Measurements from ENCODE around the gene EFNA4. TPM values are rescaled to one million over a fixed set of nuclear protein-coding genes. Genes with fewer than 3 reads are reported as not detected.

Gene EFNA4
- total RNA-seq, 1 donor from 2014 or later = 11.8 TPM

- Histone ChIP-seq H3K9me3 (ENCODE audit: insufficient read depth, low read depth, low read length) (no peaks in the 10 kb centered on the region), H3K4me1 (ENCODE audit: insufficient read depth, low read length) (peaks cover 7% of the 10 kb centered on the region), H2AFZ (ENCODE audit: low read depth, low read length) (no peak overlapping the region), H4K20me1 (ENCODE audit: insufficient read depth, low read length) (no peaks in the 10 kb centered on the region), H3K36me3 (ENCODE audit: insufficient read depth, low read length) (no peaks in the 10 kb centered on the region), H3K9ac (ENCODE audit: low read length) (no peak overlapping the region), H3K4me3 (ENCODE audit: insufficient read depth, low read depth, low read length) (no peak overlapping the region), H3K4me2 (ENCODE audit: low read length) (no peak overlapping the region), H3K27ac (ENCODE audit: low read depth, low read length) (no peak overlapping the region), H3K27me3 (ENCODE audit: insufficient read depth, low read length) (peaks cover 17% of the 10 kb centered on the region), H3K79me2 (ENCODE audit: insufficient read depth, low read length) (no peaks in the 10 kb centered on the region)
- TF ChIP-seq EZH2 (IDR thresholded peaks at IDR 0.05; ENCODE audit: insufficient read depth, low read length) (no peak), CTCF (IDR thresholded peaks at IDR 0.05; ENCODE audit: insufficient read depth, low read depth, low read length) (no peak)
- no peak for FAIRE-seq
- Mint-ChIP-seq H3K36me3 (ENCODE audit: low read depth, unreplicated experiment) (no peaks in the 10 kb centered on the region), H3K4me3 (ENCODE audit: unreplicated experiment) (no peak overlapping the region), H3K9me3 (ENCODE audit: unreplicated experiment) (no peaks in the 10 kb centered on the region), H3K27me3 (ENCODE audit: low read depth, unreplicated experiment) (peaks cover 11% of the 10 kb centered on the region), H3K27ac (ENCODE audit: unreplicated experiment) (no peak overlapping the region), H3K4me1 (ENCODE audit: low read depth, unreplicated experiment) (peaks cover 10% of the 10 kb centered on the region)
- DNase-seq (ENCODE audit: low read depth) = no peak
Measured at GRCh38 chr1:155094622-155094948, 31.0 kb downstream of the EFNA4 start.

DNA sequence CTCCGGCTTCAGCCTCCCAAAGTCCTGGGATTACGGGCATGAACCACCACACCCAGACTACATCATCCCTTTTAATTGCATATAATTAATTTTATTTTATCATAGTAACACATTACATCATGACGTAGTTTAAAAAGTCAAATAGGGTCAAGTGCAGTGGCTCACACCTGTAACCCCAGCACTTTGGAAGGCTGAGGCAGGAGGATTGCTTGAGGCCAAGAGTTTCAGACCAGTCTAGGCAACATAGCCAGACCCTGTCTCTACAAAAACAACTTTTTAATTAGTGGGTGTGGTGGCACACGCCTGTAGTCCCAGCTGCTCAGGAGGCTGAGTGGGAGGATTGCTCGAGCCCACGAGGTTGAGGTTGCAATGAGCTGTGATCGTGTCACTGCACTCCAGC lies 35.8 kb downstream of the EFNA4 start:
- H3K27me3 Mint-ChIP-seq (ENCODE audit: low read depth, unreplicated experiment) = no peaks in the 10 kb centered on the region
- DNase-seq (ENCODE audit: low read depth) (no peak), FAIRE-seq (no peak)
- TF ChIP-seq CTCF (IDR thresholded peaks at IDR 0.05; ENCODE audit: insufficient read depth, low read depth, low read length) (no peak), EZH2 (IDR thresholded peaks at IDR 0.05; ENCODE audit: insufficient read depth, low read length) (no peak)
- no peak overlapping the region for H3K4me3 Mint-ChIP-seq (ENCODE audit: unreplicated experiment)
- no peaks in the 10 kb centered on the region for H3K4me1 ChIP-seq (ENCODE audit: insufficient read depth, low read length)
- H3K27ac Mint-ChIP-seq (ENCODE audit: unreplicated experiment) = no peak overlapping the region
- no peak overlapping the region for H3K9ac ChIP-seq (ENCODE audit: low read length)
- H2AFZ ChIP-seq (ENCODE audit: low read depth, low read length) = no peak overlapping the region
- no peaks in the 10 kb centered on the region for H3K79me2 ChIP-seq (ENCODE audit: insufficient read depth, low read length)
- H4K20me1 ChIP-seq (ENCODE audit: insufficient read depth, low read length) = no peaks in the 10 kb centered on the region
- H3K9me3 ChIP-seq (ENCODE audit: insufficient read depth, low read depth, low read length) = no peaks in the 10 kb centered on the region
- H3K4me3 ChIP-seq (ENCODE audit: insufficient read depth, low read depth, low read length) = no peak overlapping the region
- H3K4me2 ChIP-seq (ENCODE audit: low read length) = no peak overlapping the region
- no peak overlapping the region for H3K27ac ChIP-seq (ENCODE audit: low read depth, low read length)
- H3K36me3 ChIP-seq (ENCODE audit: insufficient read depth, low read length) = no peaks in the 10 kb centered on the region
- peaks cover 1% of the 10 kb centered on the region for H3K4me1 Mint-ChIP-seq (ENCODE audit: low read depth, unreplicated experiment)
- H3K9me3 Mint-ChIP-seq (ENCODE audit: unreplicated experiment) = no peaks in the 10 kb centered on the region
- peaks cover 17% of the 10 kb centered on the region for H3K27me3 ChIP-seq (ENCODE audit: insufficient read depth, low read length)
- no peaks in the 10 kb centered on the region for H3K36me3 Mint-ChIP-seq (ENCODE audit: low read depth, unreplicated experiment)

GRCh38 chr1:155103325-155103724 lies 39.8 kb downstream of the EFNA4 start:
- H3K36me3 Mint-ChIP-seq (ENCODE audit: low read depth, unreplicated experiment) = peaks cover 1% of the 10 kb centered on the region
- Histone ChIP-seq H3K4me2 (ENCODE audit: low read length) (no peak overlapping the region), H4K20me1 (ENCODE audit: insufficient read depth, low read length) (no peaks in the 10 kb centered on the region), H3K27me3 (ENCODE audit: insufficient read depth, low read length) (peaks cover 10% of the 10 kb centered on the region), H3K9me3 (ENCODE audit: insufficient read depth, low read depth, low read length) (no peaks in the 10 kb centered on the region), H3K79me2 (ENCODE audit: insufficient read depth, low read length) (no peaks in the 10 kb centered on the region), H2AFZ (ENCODE audit: low read depth, low read length) (no peak overlapping the region), H3K4me1 (ENCODE audit: insufficient read depth, low read length) (no peaks in the 10 kb centered on the region), H3K9ac (ENCODE audit: low read length) (no peak overlapping the region), H3K36me3 (ENCODE audit: insufficient read depth, low read length) (no peaks in the 10 kb centered on the region), H3K4me3 (ENCODE audit: insufficient read depth, low read depth, low read length) (no peak overlapping the region), H3K27ac (ENCODE audit: low read depth, low read length) (no peak overlapping the region)
- peaks cover 24% of the 10 kb centered on the region for H3K27me3 Mint-ChIP-seq (ENCODE audit: low read depth, unreplicated experiment)
- H3K4me3 Mint-ChIP-seq (ENCODE audit: unreplicated experiment) = no peak overlapping the region
- peaks cover 2% of the 10 kb centered on the region for H3K9me3 Mint-ChIP-seq (ENCODE audit: unreplicated experiment)
- DNase-seq (ENCODE audit: low read depth) (no peak), FAIRE-seq (no peak)
- TF ChIP-seq EZH2 (IDR thresholded peaks at IDR 0.05; ENCODE audit: insufficient read depth, low read length) (no peak), CTCF (IDR thresholded peaks at IDR 0.05; ENCODE audit: insufficient read depth, low read depth, low read length) (no peak)
- H3K27ac Mint-ChIP-seq (ENCODE audit: unreplicated experiment) = no peak overlapping the region
- H3K4me1 Mint-ChIP-seq (ENCODE audit: low read depth, unreplicated experiment) = no peaks in the 10 kb centered on the region
